PC-3 (cell line): ENCODE data around the gene FOXM1. TPM values are rescaled to one million over a fixed set of nuclear protein-coding genes. Genes with fewer than 3 reads are reported as not detected.

Experiments used
- ATAC-seq: fragments of 200-7000 bp; cut with Tn5 transposase; 2 replicates; pipeline ENCODE4 v1.9.1; 2020; ENCODE audit warnings: mild to moderate bottlenecking, moderate library complexity
- BruUV-seq: library from RNA; stranded (reverse); fragments of 400-500 nt; replicated peaks from 2 replicates; lab custom pipeline; 2021; lab: Mats Ljungman, UMichigan
- CTCF ChIA-PET: fragments of 300-600 bp; sonication (Branson Sonifier 250); formaldehyde crosslinking; loops from one replicate; lab custom pipeline; 2022; ENCODE audit warnings: antibody characterized with exemption; lab: Charles Lee
- POLR2A ChIA-PET: fragments of 300-600 bp; sonication (Branson Sonifier 250); formaldehyde crosslinking; loops from one replicate; lab custom pipeline; 2022; ENCODE audit warnings: antibody characterized with exemption; ENCODE audit not compliant: unreplicated experiment; lab: Charles Lee
- DNase-seq: peaks from one replicate; pipeline ENCODE4 v3.0.0-alpha.2; 2015
- H2AFZ ChIP-seq: fragments of 300-600 bp; sonication (generic); 2 replicates; pipeline ENCODE4 v1.6.0; 2016; ENCODE audit warnings: antibody characterized with exemption, low read length
- H3F3A ChIP-seq: fragments of 300-600 bp; sonication (generic); one replicate; pipeline ENCODE4 v1.6.0; 2017; ENCODE audit warnings: antibody characterized with exemption, low read length, control low read depth, mild to moderate bottlenecking; ENCODE audit not compliant: unreplicated experiment
- H3K27ac ChIP-seq: fragments of 300-600 bp; sonication (generic); 2 replicates; pipeline ENCODE4 v1.5.1; 2016; ENCODE audit warnings: mild to moderate bottlenecking, low read length
- H3K27me3 ChIP-seq: fragments of 300-600 bp; sonication (generic); 2 replicates; pipeline ENCODE4 v1.6.1; 2016; ENCODE audit warnings: low read length, mixed read lengths
- H3K36me3 ChIP-seq: fragments of 300-600 bp; sonication (generic); 2 replicates; pipeline ENCODE4 v1.6.1; 2016; ENCODE audit warnings: low read depth, mixed run types, low read length, mixed read lengths
- H3K4me1 ChIP-seq: fragments of 300-600 bp; sonication (generic); 2 replicates; pipeline ENCODE4 v1.5.1; 2016; ENCODE audit warnings: low read length; ENCODE audit not compliant: insufficient read depth
- H3K4me2 ChIP-seq: fragments of 300-600 bp; sonication (generic); 2 replicates; pipeline ENCODE4 v1.6.0; 2016; ENCODE audit warnings: low read length
- H3K4me3 ChIP-seq: fragments of 300-600 bp; sonication (generic); 2 replicates; pipeline ENCODE4 v1.5.1; 2016; ENCODE audit warnings: mild to moderate bottlenecking, low read length, mixed read lengths
- H3K79me2 ChIP-seq: fragments of 300-600 bp; sonication (generic); 2 replicates; pipeline ENCODE4 v1.6.1; 2017; ENCODE audit warnings: low read length, mixed read lengths
- H3K9ac ChIP-seq: fragments of 300-600 bp; sonication (generic); 2 replicates; pipeline ENCODE4 v1.6.0; 2016; ENCODE audit warnings: mild to moderate bottlenecking, low read length
- H3K9me2 ChIP-seq: fragments of 300-600 bp; sonication (generic); replicated peaks from 2 replicates; pipeline ENCODE4 v1.6.1; 2016; ENCODE audit warnings: mixed run types, low read length, mixed read lengths
- H3K9me3 ChIP-seq: fragments of 300-600 bp; sonication (generic); 2 replicates; pipeline ENCODE4 v1.6.1; 2016; ENCODE audit warnings: low read length, mixed read lengths
- H4K20me1 ChIP-seq: fragments of 300-600 bp; sonication (generic); 2 replicates; pipeline ENCODE4 v1.6.1; 2016; ENCODE audit warnings: low read length, mixed read lengths
- CTCF ChIP-seq: fragments of 300-600 bp; sonication (generic); conservative IDR thresholded peaks from 2 replicates; pipeline ENCODE4 v1.5.1; 2017; ENCODE audit warnings: antibody characterized with exemption, low read depth, mild to moderate bottlenecking, low read length
- EZH2 ChIP-seq: fragments of 300-600 bp; sonication (generic); IDR thresholded peaks from one replicate; pipeline ENCODE4 v1.6.1; 2017; ENCODE audit warnings: antibody characterized with exemption, mild to moderate bottlenecking, low read length; ENCODE audit not compliant: unreplicated experiment
- EZH2phosphoT487 ChIP-seq: fragments of 300-600 bp; sonication (generic); IDR thresholded peaks from 2 replicates; pipeline ENCODE4 v1.6.1; 2018; ENCODE audit warnings: mild to moderate bottlenecking, antibody characterized with exemption, low read length, borderline replicate concordance
- intact Hi-C: fragments of 100-400 bp; cut with micrococcal nuclease; formaldehyde crosslinking; loops from 2 replicates; pipeline ENCODE4 v1.9.0; 2023
- total RNA-seq: library from RNA; depleted of rRNA; stranded (reverse); fragments of >200 nt; gene quantifications from 2 replicates; pipeline ENCODE4 v1.2.3, GENCODE V29; 2014

The FOXM1 gene
- total RNA-seq, 1 experiment from 2014 or later = 71.4 TPM

GRCh38 chr12:2886768-2887450, 9.9 kb upstream of the FOXM1 start:
- Histone ChIP-seq H3K79me2 (peaks cover 22% of the 10 kb centered on the region), H4K20me1 (0 out of 2 replicates have a peak, but pooled peaks cover 3% of the 10 kb centered on the region), H3K27ac (no peak overlapping the region), H3K4me1 (peaks cover 9% of the 10 kb centered on the region), H3K9ac (no peak overlapping the region), H3K9me2 (no peaks in the 10 kb centered on the region), H3K27me3 (no peaks in the 10 kb centered on the region), H3K4me2 (no peak overlapping the region), H3F3A (no peaks in the 10 kb centered on the region), H2AFZ (no peak overlapping the region), H3K9me3 (no peaks in the 10 kb centered on the region), H3K36me3 (peaks cover 15% of the 10 kb centered on the region), H3K4me3 (no peak overlapping the region)
- no TSS peak for BruUV-seq
- TF ChIP-seq EZH2 (no peak), EZH2phosphoT487 (no peak), CTCF (no peak)
- ChIA-PET POLR2A (interaction anchor here (0.6 kb wide), 1 partner anchor 66 kb away, joined by 4 read pairs; no protein-coding TSS in a partner anchor), CTCF (no interaction called here)
- DNase-seq (no peak), ATAC-seq (no peak)
- intact Hi-C loops = loop anchor here (5.0 kb wide), 1 partner anchor 155 kb away; no protein-coding TSS in a partner anchor

GRCh38 chr12:2884810-2885209, 7.8 kb upstream of the FOXM1 start:
- Histone ChIP-seq H3K27me3 (no peaks in the 10 kb centered on the region), H3K4me3 (no peak overlapping the region), H3K4me2 (no peak overlapping the region), H2AFZ (no peak overlapping the region), H3K36me3 (peaks cover 15% of the 10 kb centered on the region), H3K9me3 (no peaks in the 10 kb centered on the region), H3K9ac (no peak overlapping the region), H3K4me1 (no peaks in the 10 kb centered on the region), H3K9me2 (no peaks in the 10 kb centered on the region), H3K27ac (no peak overlapping the region), H4K20me1 (0 out of 2 replicates have a peak, but pooled peaks cover 3% of the 10 kb centered on the region), H3K79me2 (peaks cover 30% of the 10 kb centered on the region), H3F3A (no peaks in the 10 kb centered on the region)
- CTCF ChIA-PET = interaction anchor here (0.7 to 1.5 kb wide), 3 partner anchors 11 to 60 kb away, joined by 3 to 13 read pairs (median 8); no protein-coding TSS in a partner anchor
- no TSS peak for BruUV-seq
- POLR2A ChIA-PET = no interaction called here
- no peak for ATAC-seq
- DNase-seq = no peak
- TF ChIP-seq EZH2 (no peak), CTCF (no peak), EZH2phosphoT487 (no peak)
- intact Hi-C loops = loop anchor here (1.0 to 5.0 kb wide), 2 partner anchors 59 to 157 kb away; no protein-coding TSS in a partner anchor

GRCh38 chr12:2879853-2880252, 2.9 kb upstream of the FOXM1 start:
- TF ChIP-seq EZH2phosphoT487 = no peak
- no peak for TF ChIP-seq CTCF
- TF ChIP-seq EZH2 = no peak
- no peaks in the 10 kb centered on the region for H3K9me2 ChIP-seq
- no peaks in the 10 kb centered on the region for H3K9me3 ChIP-seq
- no peaks in the 10 kb centered on the region; the same call in none of the 2 replicates for H3K36me3 ChIP-seq
- intact Hi-C loops = loop anchor here (5.0 kb wide), 1 partner anchor 68 kb away; the partner anchor contains the start of gene ITFG2
- ATAC-seq (no peak), DNase-seq (no peak)
- H3K4me2 ChIP-seq = no peak overlapping the region
- no TSS peak for BruUV-seq
- H3K27ac ChIP-seq = no peak overlapping the region
- H3K27me3 ChIP-seq = no peaks in the 10 kb centered on the region
- H3K9ac ChIP-seq = no peak overlapping the region
- H3K4me1 ChIP-seq = peaks cover 13% of the 10 kb centered on the region
- POLR2A ChIA-PET = no interaction called here
- no peak overlapping the region for H2AFZ ChIP-seq
- no peaks in the 10 kb centered on the region for H3F3A ChIP-seq
- H4K20me1 ChIP-seq = 0 out of 2 replicates have a peak, but pooled peaks cover 2% of the 10 kb centered on the region
- H3K4me3 ChIP-seq = no peak overlapping the region
- H3K79me2 ChIP-seq = peaks cover 77% of the 10 kb centered on the region
- CTCF ChIA-PET = no interaction called here
